ENCODE measurements around the gene ARRDC5. TPM values are rescaled to one million over a fixed set of nuclear protein-coding genes. Genes with fewer than 3 reads are reported as not detected.

Gene ARRDC5
- total RNA-seq, 1 donor from 2014 or later: not detected

DNA sequence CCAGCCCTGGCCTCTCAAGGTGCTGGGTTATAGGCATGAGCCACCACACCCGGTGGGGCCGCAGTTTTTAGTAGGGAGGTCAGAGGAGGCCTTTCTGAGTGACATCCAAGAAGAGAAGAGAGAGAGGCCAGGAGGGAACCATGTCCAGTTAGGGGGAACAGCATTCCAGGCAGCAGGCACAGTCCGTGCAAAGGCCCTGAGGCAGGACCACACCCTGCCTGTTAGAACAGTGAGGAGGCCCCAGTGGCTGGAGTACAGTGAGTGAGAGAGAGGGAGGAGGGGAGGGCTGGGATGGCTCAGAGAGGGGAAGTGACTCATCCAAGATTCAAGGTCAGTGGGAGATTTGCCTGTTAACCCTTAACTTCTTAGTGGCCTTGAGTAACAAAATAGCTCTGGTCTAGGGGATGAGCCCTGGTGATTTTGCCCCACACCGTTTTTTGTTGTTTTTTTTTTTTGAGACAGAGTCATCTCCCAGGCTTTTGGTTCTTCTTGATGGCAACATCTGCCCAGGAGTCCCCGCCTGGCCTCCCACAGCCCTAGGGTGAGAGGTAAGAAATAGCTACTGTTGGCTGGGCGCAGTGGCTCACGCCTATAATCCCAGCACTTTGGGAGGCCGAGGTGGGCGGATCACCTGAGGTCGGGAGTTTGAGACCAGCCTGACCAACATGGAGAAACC lies 32.5 kb downstream of the ARRDC5 start:
- Mint-ChIP-seq H3K27ac (no peak overlapping the region), H3K4me3 (no peak overlapping the region), H3K9me3 (no peaks in the 10 kb centered on the region), H3K36me3 (no peaks in the 10 kb centered on the region), H3K4me1 (peaks cover 6% of the 10 kb centered on the region), H3K27me3 (ENCODE audit: low read depth) (no peaks in the 10 kb centered on the region)
- no peak for DNase-seq (ENCODE audit: low spot score in 2 of 2, unreplicated experiment in 2 of 2)
- TF ChIP-seq, protein P1, sequence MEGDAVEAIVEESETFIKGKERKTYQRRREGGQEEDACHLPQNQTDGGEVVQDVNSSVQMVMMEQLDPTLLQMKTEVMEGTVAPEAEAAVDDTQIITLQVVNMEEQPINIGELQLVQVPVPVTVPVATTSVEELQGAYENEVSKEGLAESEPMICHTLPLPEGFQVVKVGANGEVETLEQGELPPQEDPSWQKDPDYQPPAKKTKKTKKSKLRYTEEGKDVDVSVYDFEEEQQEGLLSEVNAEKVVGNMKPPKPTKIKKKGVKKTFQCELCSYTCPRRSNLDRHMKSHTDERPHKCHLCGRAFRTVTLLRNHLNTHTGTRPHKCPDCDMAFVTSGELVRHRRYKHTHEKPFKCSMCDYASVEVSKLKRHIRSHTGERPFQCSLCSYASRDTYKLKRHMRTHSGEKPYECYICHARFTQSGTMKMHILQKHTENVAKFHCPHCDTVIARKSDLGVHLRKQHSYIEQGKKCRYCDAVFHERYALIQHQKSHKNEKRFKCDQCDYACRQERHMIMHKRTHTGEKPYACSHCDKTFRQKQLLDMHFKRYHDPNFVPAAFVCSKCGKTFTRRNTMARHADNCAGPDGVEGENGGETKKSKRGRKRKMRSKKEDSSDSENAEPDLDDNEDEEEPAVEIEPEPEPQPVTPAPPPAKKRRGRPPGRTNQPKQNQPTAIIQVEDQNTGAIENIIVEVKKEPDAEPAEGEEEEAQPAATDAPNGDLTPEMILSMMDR (IDR thresholded peaks at IDR 0.05; ENCODE audit: unreplicated experiment): no peak

DNA sequence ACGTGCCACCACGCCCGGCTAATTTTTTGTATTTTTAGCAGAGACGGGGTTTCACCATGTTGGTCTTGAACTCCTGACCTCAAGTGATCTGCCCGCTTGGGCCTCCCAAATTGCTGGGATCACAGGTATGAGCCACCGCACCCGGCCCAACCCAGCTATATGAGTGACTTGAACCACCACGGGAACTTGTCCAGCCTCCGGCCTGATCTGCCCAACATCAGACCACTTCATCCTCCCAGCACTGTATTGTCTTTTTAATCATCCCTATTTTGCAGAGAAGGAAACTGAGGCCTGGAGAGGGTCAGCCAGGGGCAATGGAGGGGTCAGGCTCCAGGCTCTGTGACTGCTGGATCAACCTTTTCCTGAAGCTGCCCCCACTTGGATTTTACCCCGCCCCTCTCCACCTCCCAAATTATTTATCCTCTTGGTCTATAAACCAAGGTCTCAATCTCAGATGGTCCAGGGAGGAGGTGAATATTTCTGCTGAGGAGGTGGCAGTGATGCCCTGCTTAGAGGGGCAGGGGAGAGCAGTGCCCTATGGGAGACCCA lies 34.3 kb downstream of the ARRDC5 start:
- Mint-ChIP-seq H3K9me3 (no peaks in the 10 kb centered on the region), H3K27me3 (ENCODE audit: low read depth) (no peaks in the 10 kb centered on the region), H3K27ac (peak overlapping the region; percentile 21), H3K4me3 (peak overlapping the region; percentile 85), H3K36me3 (no peaks in the 10 kb centered on the region), H3K4me1 (peaks cover 6% of the 10 kb centered on the region)
- TF ChIP-seq, protein P1 (IDR thresholded peaks at IDR 0.05; ENCODE audit: unreplicated experiment): no peak
- DNase-seq (ENCODE audit: low spot score in 2 of 2, unreplicated experiment in 2 of 2): no peak

DNA sequence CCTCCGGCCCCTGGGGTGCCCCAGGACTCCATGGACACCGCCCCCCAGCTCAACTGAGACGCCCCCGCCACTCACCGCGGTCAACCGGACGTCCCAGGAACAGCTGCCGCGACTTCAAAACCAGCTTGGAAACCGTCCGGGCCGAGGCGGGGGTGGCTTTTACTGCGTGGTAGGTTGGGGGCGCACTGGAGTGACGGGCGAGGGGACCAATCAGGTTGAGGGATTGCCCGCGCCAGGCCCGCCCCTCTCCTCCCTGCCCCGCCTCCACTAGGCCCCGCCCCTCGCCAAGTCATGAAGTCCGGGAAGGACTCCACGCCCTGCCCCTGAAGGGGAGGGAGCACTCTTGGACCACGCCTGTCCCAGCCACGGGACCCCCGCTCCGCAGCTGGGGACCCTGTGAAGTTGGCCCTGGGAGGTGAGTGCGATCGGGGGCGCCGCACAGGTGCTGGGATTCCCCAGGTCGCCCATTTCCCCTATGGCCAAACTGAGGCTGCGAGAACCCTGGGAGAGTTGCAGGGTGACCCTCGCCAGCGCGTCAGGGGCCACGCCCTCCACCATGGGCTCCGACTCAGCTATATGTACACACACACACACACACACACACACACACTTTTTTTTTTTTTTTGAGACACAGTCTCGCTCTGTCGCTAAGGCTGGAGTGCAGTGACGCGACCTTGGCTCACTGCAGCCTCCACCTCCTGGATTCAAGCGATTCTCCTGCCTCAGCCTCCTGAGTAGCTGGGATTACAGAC lies 35.0 kb downstream of the ARRDC5 start, which contains the start of gene PLIN3:
PLIN3 (minus strand) TSS at position 134 of the 752 bp plus-strand sequence. CDS start 6,273 bp downstream, outside the sequence.
- Mint-ChIP-seq H3K27me3 (ENCODE audit: low read depth) (no peaks in the 10 kb centered on the region), H3K4me3 (peak within 1 kb of the TSS; percentile 85), H3K36me3 (no peaks in the 10 kb centered on the region), H3K4me1 (peaks cover 6% of the 10 kb centered on the region), H3K27ac (peak within 1 kb of the TSS; percentile 54), H3K9me3 (no peaks in the 10 kb centered on the region)
- DNase-seq (ENCODE audit: low spot score in 2 of 2, unreplicated experiment in 2 of 2): peak; percentile 97 to 98
- TF ChIP-seq, protein P1 (IDR thresholded peaks at IDR 0.05; ENCODE audit: unreplicated experiment): no peak

DNA sequence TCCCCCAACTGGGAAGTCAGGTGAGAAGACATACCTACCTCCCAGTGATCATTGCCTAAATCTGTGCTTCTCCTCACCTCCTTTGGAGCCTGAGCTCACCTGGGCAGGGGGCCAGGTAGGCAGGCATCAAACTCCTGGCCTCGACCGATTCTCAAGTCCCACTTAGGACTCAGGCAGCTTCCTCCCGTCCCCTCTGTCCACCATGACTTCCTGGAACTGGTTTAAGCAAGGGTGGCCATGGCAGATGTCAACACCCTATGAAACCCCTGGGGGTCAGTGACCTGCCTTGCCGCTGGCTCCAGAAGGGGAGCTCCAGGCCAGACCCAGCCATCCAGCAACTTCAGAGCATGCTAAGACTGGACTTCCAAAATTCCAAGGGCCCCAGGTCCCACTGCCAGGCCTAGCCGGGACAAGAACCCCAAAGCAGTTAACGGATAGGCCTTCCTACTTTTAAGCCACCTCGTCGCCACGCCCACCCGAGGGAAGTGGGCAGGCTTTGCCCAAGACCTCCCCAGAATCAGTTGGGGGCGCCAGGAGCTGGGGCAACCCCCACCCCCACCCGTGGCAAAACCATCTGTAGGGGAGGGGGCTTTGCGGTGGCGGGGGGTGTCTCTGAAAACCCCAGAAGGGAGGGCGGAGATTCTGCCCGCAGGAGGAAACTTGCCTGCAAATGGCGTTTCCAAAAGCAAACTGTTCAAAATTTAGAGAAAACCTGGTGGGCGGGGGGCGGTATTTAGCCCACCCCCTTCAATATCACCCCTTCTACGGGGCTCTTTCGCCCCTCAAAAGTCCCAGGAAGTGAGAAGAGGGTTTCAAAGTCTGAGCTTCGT lies 35.9 kb downstream of the ARRDC5 start:
- Mint-ChIP-seq H3K4me3 (peak overlapping the region; percentile 85), H3K4me1 (peaks cover 6% of the 10 kb centered on the region), H3K27me3 (ENCODE audit: low read depth) (no peaks in the 10 kb centered on the region), H3K27ac (peak overlapping the region; percentile 54), H3K9me3 (no peaks in the 10 kb centered on the region), H3K36me3 (peaks cover 3% of the 10 kb centered on the region)
- peak in 1 of 2 experiments; percentile 58 for DNase-seq (ENCODE audit: low spot score in 2 of 2, unreplicated experiment in 2 of 2)
- TF ChIP-seq, protein P1 (IDR thresholded peaks at IDR 0.05; ENCODE audit: unreplicated experiment): no peak

DNA sequence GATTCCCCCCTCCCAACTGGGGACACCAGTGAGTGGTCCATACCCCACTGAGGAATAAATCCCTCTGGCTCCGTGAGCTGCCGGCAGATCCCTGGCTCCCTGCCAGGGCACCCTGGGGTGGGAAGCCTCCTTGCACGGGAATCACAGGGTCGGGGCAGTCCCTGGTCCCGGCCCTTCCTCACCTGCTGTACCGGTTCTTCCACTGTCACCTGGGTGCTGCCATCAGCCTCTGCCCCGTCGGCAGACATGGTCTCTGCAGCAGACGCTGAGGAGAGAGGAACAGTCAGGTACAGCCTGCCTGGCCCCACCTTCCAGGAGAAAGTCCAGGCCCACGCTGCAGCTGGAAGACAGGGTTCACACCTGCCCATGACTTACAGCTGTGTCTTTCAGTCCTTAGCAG lies 41.5 kb downstream of the ARRDC5 start:
- peak; percentile 37 to 61 for DNase-seq (ENCODE audit: low spot score in 2 of 2, unreplicated experiment in 2 of 2)
- no peak overlapping the region for H3K4me3 Mint-ChIP-seq
- H3K27ac Mint-ChIP-seq: peak overlapping the region; percentile 34
- H3K36me3 Mint-ChIP-seq: peaks cover 6% of the 10 kb centered on the region
- H3K27me3 Mint-ChIP-seq (ENCODE audit: low read depth): no peaks in the 10 kb centered on the region
- TF ChIP-seq, protein P1 (IDR thresholded peaks at IDR 0.05; ENCODE audit: unreplicated experiment): no peak
- peaks cover 6% of the 10 kb centered on the region for H3K4me1 Mint-ChIP-seq
- no peaks in the 10 kb centered on the region for H3K9me3 Mint-ChIP-seq
